HepG2 (cell line): ENCODE results near the gene TMEM222. TPM values are rescaled to one million over a fixed set of nuclear protein-coding genes. Genes with fewer than 3 reads are reported as not detected.

Experiments
- ATAC-seq: fragments of 200-7000 bp; cut with Tn5 transposase; 3 replicates; pipeline ENCODE4 v1.9.1; 2020; ENCODE audit warnings: mild to moderate bottlenecking, moderate library complexity
- BruUV-seq: library from RNA; stranded (reverse); fragments of 400-500 nt; replicated peaks from 2 replicates; lab custom pipeline; 2021; lab: Mats Ljungman, UMichigan
- CTCF ChIA-PET: fragments of 300-600 bp; formaldehyde crosslinking; extraction: SDS; loops from one replicate; lab custom pipeline; 2021; ENCODE audit warnings: low total read pairs, inconsistent platforms, low intra/inter-chr PET ratio; lab: Yijun Ruan, JAX
- POLR2A ChIA-PET: fragments of 350-600 bp; sonication (Branson Sonifier 250); formaldehyde crosslinking; loops from one replicate; lab custom pipeline; 2020; ENCODE audit warnings: antibody characterized with exemption, inconsistent platforms; lab: Yijun Ruan, JAX
- DNase-seq: peaks from one replicate; pipeline ENCODE4 v3.0.0-alpha.2; 2015; ENCODE audit warnings: low spot score
- FAIRE-seq: peaks from 3 replicates; lab custom pipeline; 2011; peaks lifted over from hg19 to GRCh38; lab: Jason Lieb, UNC
- H2AFZ ChIP-seq: one replicate; pipeline ENCODE4 v1.6.1; 2011; ENCODE audit warnings: low read length, inconsistent platforms
- H3K27ac ChIP-seq: fragments of 300-600 bp; 3 replicates; pipeline ENCODE4 v1.8.0; 2011; ENCODE audit warnings: mixed run types, mild to moderate bottlenecking, mixed read lengths, low read length, inconsistent platforms; ENCODE audit not compliant: insufficient read depth; ENCODE audit errors: extremely low read length
- H3K27me3 ChIP-seq, 2 experiments: fragments of 200-600 bp in 1 of 2; 2 replicates in 1 of 2; 3 replicates in 1 of 2; pipeline versions ENCODE4 v1.6.0 to v1.8.0; 2011; ENCODE audit warnings: low read length in 2 of 2, mild to moderate bottlenecking in 2 of 2, moderate library complexity in 2 of 2, inconsistent platforms in 1 of 2; ENCODE audit not compliant: insufficient read depth in 2 of 2, control insufficient read depth in 1 of 2
- H3K36me3 ChIP-seq, 2 experiments: fragments of 200-600 bp in 1 of 2; replicated peaks in 1 of 2; 2 replicates in 1 of 2; 3 replicates in 1 of 2; pipeline versions ENCODE4 v1.5.1 to v1.8.0; 2011; ENCODE audit warnings: low read length in 2 of 2, inconsistent platforms in 1 of 2; ENCODE audit not compliant: insufficient read depth in 2 of 2, control insufficient read depth in 1 of 2
- H3K4me1 ChIP-seq: 2 replicates; pipeline ENCODE4 v1.5.1; 2012; ENCODE audit warnings: low read length, inconsistent platforms; ENCODE audit not compliant: insufficient read depth
- H3K4me2 ChIP-seq: 2 replicates; pipeline ENCODE4 v1.6.0; 2011; ENCODE audit warnings: low read depth, low read length, inconsistent platforms
- H3K4me3 ChIP-seq, 3 experiments: fragments of 200-600 bp in 1 of 3; sonication (generic), shearing (Covaris generic) in 1 of 3; replicated peaks in 1 of 3; 2 replicates each; pipeline ENCODE4 v1.5.1; 2011 to 2016; ENCODE audit warnings: low read length in 3 of 3, inconsistent platforms in 2 of 3, low read depth in 2 of 3, mild to moderate bottlenecking in 2 of 3, control low read depth in 1 of 3, mixed read lengths in 1 of 3; ENCODE audit not compliant: insufficient read depth in 1 of 3
- H3K79me2 ChIP-seq: one replicate; pipeline ENCODE4 v1.6.1; 2011; ENCODE audit warnings: low read length, inconsistent platforms; ENCODE audit not compliant: insufficient read depth
- H3K9ac ChIP-seq: 2 replicates; pipeline ENCODE4 v1.6.0; 2011; ENCODE audit warnings: mild to moderate bottlenecking, low read depth, low read length, inconsistent platforms; ENCODE audit not compliant: insufficient read depth
- H3K9me3 ChIP-seq: 2 replicates; pipeline ENCODE4 v1.5.1; 2012; ENCODE audit warnings: mild to moderate bottlenecking, low read length
- H4K20me1 ChIP-seq: 2 replicates; pipeline ENCODE4 v1.6.0; 2011; ENCODE audit warnings: inconsistent platforms, mild to moderate bottlenecking, low read length, moderate library complexity; ENCODE audit not compliant: insufficient read depth
- ETV5 ChIP-seq: IDR thresholded peaks from 2 replicates; pipeline ENCODE4 v1.6.1; 2018; ENCODE audit warnings: missing biosample characterization, missing genetic modification reagents, inconsistent platforms, borderline replicate concordance
- FOXC1 ChIP-seq: sonication (generic); formaldehyde crosslinking; IDR thresholded peaks from 2 replicates; pipeline ENCODE4 v1.8.0; 2022; ENCODE audit warnings: mild to moderate bottlenecking, missing genetic modification reagents, borderline replicate concordance
- KAT8 ChIP-seq: IDR thresholded peaks from 2 replicates; pipeline ENCODE4 v1.6.1; 2016; ENCODE audit warnings: missing genetic modification reagents, missing compliant biosample characterization
- KLF11 ChIP-seq: IDR thresholded peaks from 2 replicates; pipeline ENCODE4 v1.6.1; 2016; ENCODE audit warnings: missing compliant biosample characterization
- MAZ ChIP-seq, 2 experiments: sonication (generic) in 1 of 2; formaldehyde crosslinking in 1 of 2; IDR thresholded peaks; 2 replicates each; pipeline versions ENCODE4 v1.5.0 to v1.6.1; 2012 to 2020; ENCODE audit warnings: low read depth in 2 of 2, mild to moderate bottlenecking in 2 of 2, borderline replicate concordance in 1 of 2, improper control_type of control experiment in 1 of 2, low read length in 1 of 2, missing genetic modification reagents in 1 of 2, moderate library complexity in 1 of 2
- MTF1 ChIP-seq: sonication (generic); formaldehyde crosslinking; IDR thresholded peaks from 2 replicates; pipeline ENCODE4 v1.5.0; 2020; ENCODE audit warnings: missing genetic modification reagents
- MXI1 ChIP-seq: IDR thresholded peaks from 3 replicates; pipeline ENCODE4 v1.6.1; 2012; ENCODE audit warnings: low read depth, low read length, inconsistent platforms, borderline replicate concordance
- NFIB ChIP-seq: sonication (generic); formaldehyde crosslinking; IDR thresholded peaks from 2 replicates; pipeline ENCODE4 v1.9.0; 2021; ENCODE audit warnings: missing genetic modification reagents, mild to moderate bottlenecking, borderline replicate concordance
- POGK ChIP-seq: sonication (generic); formaldehyde crosslinking; conservative IDR thresholded peaks from 2 replicates; pipeline ENCODE4 v1.8.0; 2022; ENCODE audit warnings: mild to moderate bottlenecking, moderate library complexity, missing genetic modification reagents
- POLR2AphosphoS5 ChIP-seq: IDR thresholded peaks from 2 replicates; pipeline ENCODE4 v1.6.1; 2012; ENCODE audit warnings: low read depth, low read length
- SALL1 ChIP-seq: sonication (generic); formaldehyde crosslinking; IDR thresholded peaks from 2 replicates; pipeline ENCODE4 v1.8.0; 2022; ENCODE audit warnings: mild to moderate bottlenecking, missing genetic modification reagents
- SP4 ChIP-seq: sonication (generic); formaldehyde crosslinking; IDR thresholded peaks from 2 replicates; pipeline ENCODE4 v1.8.1; 2023; ENCODE audit warnings: mild to moderate bottlenecking, missing genetic modification reagents
- SRY ChIP-seq: sonication (generic); formaldehyde crosslinking; IDR thresholded peaks from 2 replicates; pipeline ENCODE4 v1.8.0; 2022; ENCODE audit warnings: mild to moderate bottlenecking, missing genetic modification reagents
- XRCC5 ChIP-seq: fragments of 200-400 bp; formaldehyde crosslinking; optimal IDR thresholded peaks from 2 replicates; pipeline ENCODE3; 2017; ENCODE audit warnings: mild to moderate bottlenecking, low read length
- ZC3H13 ChIP-seq: sonication (generic); formaldehyde crosslinking; IDR thresholded peaks from 2 replicates; pipeline ENCODE4 v1.8.1; 2023; ENCODE audit warnings: mild to moderate bottlenecking, missing genetic modification reagents, moderate library complexity
- ZFP1 ChIP-seq: IDR thresholded peaks from 2 replicates; pipeline ENCODE4 v1.6.1; 2016
- ZNF17 ChIP-seq: sonication (generic); formaldehyde crosslinking; IDR thresholded peaks from 2 replicates; pipeline ENCODE4 v1.5.0; 2020; ENCODE audit warnings: mild to moderate bottlenecking, missing genetic modification reagents
- ZNF224 ChIP-seq: sonication (generic); formaldehyde crosslinking; IDR thresholded peaks from 2 replicates; pipeline ENCODE4 v1.5.0; 2020; ENCODE audit warnings: mild to moderate bottlenecking, missing genetic modification reagents
- ZNF263 ChIP-seq: sonication (generic); formaldehyde crosslinking; IDR thresholded peaks from 2 replicates; pipeline ENCODE4 v1.4.0; 2020; ENCODE audit warnings: missing genetic modification reagents
- ZNF780A ChIP-seq: sonication (generic); formaldehyde crosslinking; IDR thresholded peaks from 2 replicates; pipeline ENCODE4 v1.8.0; 2022; ENCODE audit warnings: mild to moderate bottlenecking, missing genetic modification reagents, moderate library complexity
- WGBS: methylation state at CpG from one replicate; pipeline ENCODE4 v1.1.6; 2017; ENCODE audit warnings: low lambda C conversion rate; 5-methylcytosine and 5-hydroxymethylcytosine counted together
- in situ Hi-C: cut with HindIII; loops from 2 replicates; pipeline ENCODE4 v1.10.0; 2017; ENCODE audit warnings: low pct_unique_long_range_greater_than_20kb; ENCODE audit not compliant: extremely low pct_ligation_motif_present
- intact Hi-C: fragments of 100-400 bp; cut with micrococcal nuclease; formaldehyde crosslinking; loops from one replicate; pipeline ENCODE4 v1.10.0; 2022; ENCODE audit not compliant: unreplicated experiment
- polyA plus RNA-seq, 8 experiments: library from polyadenylated mRNA; depleted of rRNA in 3 of 8; stranded (reverse) in 7 of 8; unstranded in 1 of 8; fragments of >200 nt; fragmentation: Illumina TruSeq in 4 of 8; extraction: Trizol in 4 of 8; gene quantifications; 2 replicates each; pipeline versions ENCODE4 v1.2.1 to v1.2.3, GENCODE V29; 2011 to 2016; ENCODE audit warnings: low read depth in 4 of 8, missing spikeins in 1 of 8, mixed read lengths in 1 of 8; ENCODE audit not compliant: insufficient read depth in 1 of 8
- total RNA-seq, 5 experiments: library from RNA; depleted of rRNA; stranded (reverse); fragments of >200 nt; fragmentation: Illumina TruSeq; extraction: Trizol; gene quantifications; 2 replicates each; pipeline ENCODE4 v1.2.3, GENCODE V29; 2016; ENCODE audit warnings: low read depth in 1 of 5

Gene TMEM222
- total and polyA plus RNA-seq, 2 of the 13 experiments (the other 11 are each of a cell fraction or from before 2014, with no cell fraction given) = 22.7 to 29.6 TPM

GRCh38 chr1:27364696-27365371, 42.9 kb downstream of the TMEM222 start (continued):
- TF ChIP-seq MXI1 (no peak), ZFP1 (CRISPR knock-in tag) (0 out of 2 replicates have a peak, but pooled peaks have one; percentile 23)

GRCh38 chr1:27365372-27366112, 43.6 kb downstream of the TMEM222 start:
- Histone ChIP-seq H3K27ac (peak overlapping the region; percentile 33), H3K27me3 (peaks cover 2 to 10% of the 10 kb centered on the region in 2 experiments; a peak in 3 of 5 replicates), H3K4me2 (peak overlapping the region; percentile 84), H3K79me2 (no peaks in the 10 kb centered on the region), H3K4me3 (peak overlapping the region; percentile 64 to 84 (median 84)), H3K36me3 (no peaks in the 10 kb centered on the region), H2AFZ (peak overlapping the region; percentile 54), H4K20me1 (no peaks in the 10 kb centered on the region), H3K9ac (peak overlapping the region; percentile 66; the same call in 1 of the 2 replicates), H3K9me3 (no peaks in the 10 kb centered on the region), H3K4me1 (peaks cover 27% of the 10 kb centered on the region)
- ChIA-PET POLR2A (interaction anchor here (0.6 to 3.2 kb wide), 15 partner anchors 11 to 408 kb away, joined by 3 to 20 read pairs (median 4); partner anchors contain the start of genes FAM76A, IFI6, SLC9A1 and STX12), CTCF (interaction anchor here (1.1 kb wide), 1 partner anchor 23 kb away, joined by 3 read pairs; no protein-coding TSS in a partner anchor)
- WGBS = 3% methylated on average over 32 of the region's 40 CpGs
- no TSS peak for BruUV-seq
- in situ Hi-C loops = no loop called here
- peak; percentile 68 for DNase-seq
- intact Hi-C loops = no loop called here
- peak; percentile 60 for ATAC-seq
- peak; percentile 51 for FAIRE-seq
- TF ChIP-seq SALL1 (CRISPR knock-in tag) (peak; percentile 20; the same call in 1 of the 2 replicates), SRY (CRISPR knock-in tag) (0 out of 2 replicates have a peak, but pooled peaks have one; percentile 16), POLR2AphosphoS5 (0 out of 2 replicates have a peak, but pooled peaks have one; percentile 30), SP4 (peak; percentile 88), KAT8 (CRISPR knock-in tag) (0 out of 2 replicates have a peak, but pooled peaks have one; percentile 44), NFIB (CRISPR knock-in tag) (no peak), ETV5 (peak; percentile 73), KLF11 (no peak), FOXC1 (CRISPR knock-in tag) (no peak), MTF1 (CRISPR knock-in tag) (no peak), ZNF780A (CRISPR knock-in tag) (no peak), XRCC5 (peak; percentile 29), ZNF17 (no peak), MAZ (IDR thresholded peaks at IDR 0.05; ENCODE audit: borderline replicate concordance, low read depth, low read length) (peak; percentile 72), MAZ (CRISPR knock-in tag; IDR thresholded peaks at IDR 0.05; ENCODE audit: low read depth) (0 out of 2 replicates have a peak, but pooled peaks have one; percentile 30), POGK (CRISPR knock-in tag) (no peak), ZC3H13 (0 out of 2 replicates have a peak, but pooled peaks have one; percentile 34), ZNF263 (peak; percentile 57; the same call in 1 of the 2 replicates), ZNF224 (CRISPR knock-in tag) (no peak)
